ENCODE measurements around the gene TTC39A.

GRCh38 chr1:51316846-51317120 lies 13.6 kb downstream of the TTC39A start:
- no peak for TF ChIP-seq CHD2 (IDR thresholded peaks at IDR 0.05; ENCODE audit: low read length, partially characterized antibody)
- TF ChIP-seq NFE2L2 (conservative IDR thresholded peaks at IDR 0.05; ENCODE audit: low read length): no peak
- no peak for TF ChIP-seq HMGXB4 (CRISPR knock-in tag; IDR thresholded peaks at IDR 0.05; ENCODE audit: borderline replicate concordance)
- no peak for TF ChIP-seq JUN (IDR thresholded peaks at IDR 0.05)
- TF ChIP-seq CTCF (IDR thresholded peaks at IDR 0.05): no peak
- TF ChIP-seq PBX3 (IDR thresholded peaks at IDR 0.05): no peak
- TF ChIP-seq MAX (IDR thresholded peaks at IDR 0.05): no peak
- TF ChIP-seq CHD4 (IDR thresholded peaks at IDR 0.05; ENCODE audit: borderline replicate concordance): no peak
- TF ChIP-seq KDM5A (IDR thresholded peaks at IDR 0.05): no peak
- TF ChIP-seq MYC (IDR thresholded peaks at IDR 0.05; ENCODE audit: borderline replicate concordance, low read length): no peak
- TF ChIP-seq KDM1A (IDR thresholded peaks at IDR 0.05; ENCODE audit: low read depth): no peak
- no peak for TF ChIP-seq RAD21 (conservative IDR thresholded peaks at IDR 0.05 in 1 of 2, IDR thresholded peaks at IDR 0.05 in 1 of 2)
- no peak for TF ChIP-seq RFX5 (IDR thresholded peaks at IDR 0.05)
